Activated naive CD8-positive, alpha-beta T cell treated with anti-CD3 and anti-CD28 coated beads, Interleukin-2, amount 50 U/mL, for 24 hours (primary cell): Measurements from ENCODE around the gene POLR2B.

Source experiments
- ATAC-seq: fragments of 150-1000 bp; cut with Tn5 transposase; one replicate; pipeline ENCODE4 v1.10.0; 2021
- DNase-seq: peaks from one replicate; pipeline ENCODE4 v3.0.0; 2021
- H3K27ac Mint-ChIP-seq: one replicate; pipeline ENCODE4 v1.8.0; 2021; ENCODE audit warnings: mild to moderate bottlenecking, mixed read lengths
- H3K27me3 Mint-ChIP-seq: one replicate; pipeline ENCODE4 v1.8.0; 2021; ENCODE audit warnings: mixed read lengths
- H3K36me3 Mint-ChIP-seq: one replicate; pipeline ENCODE4 v1.8.0; 2021; ENCODE audit warnings: low read depth, mixed read lengths
- H3K4me1 Mint-ChIP-seq: one replicate; pipeline ENCODE4 v1.8.0; 2021; ENCODE audit warnings: mixed read lengths
- H3K4me3 Mint-ChIP-seq: one replicate; pipeline ENCODE4 v1.8.0; 2021; ENCODE audit warnings: mild to moderate bottlenecking, moderate library complexity, mixed read lengths
- H3K9me3 Mint-ChIP-seq: one replicate; pipeline ENCODE4 v1.8.0; 2021; ENCODE audit warnings: mixed read lengths

The POLR2B gene

DNA sequence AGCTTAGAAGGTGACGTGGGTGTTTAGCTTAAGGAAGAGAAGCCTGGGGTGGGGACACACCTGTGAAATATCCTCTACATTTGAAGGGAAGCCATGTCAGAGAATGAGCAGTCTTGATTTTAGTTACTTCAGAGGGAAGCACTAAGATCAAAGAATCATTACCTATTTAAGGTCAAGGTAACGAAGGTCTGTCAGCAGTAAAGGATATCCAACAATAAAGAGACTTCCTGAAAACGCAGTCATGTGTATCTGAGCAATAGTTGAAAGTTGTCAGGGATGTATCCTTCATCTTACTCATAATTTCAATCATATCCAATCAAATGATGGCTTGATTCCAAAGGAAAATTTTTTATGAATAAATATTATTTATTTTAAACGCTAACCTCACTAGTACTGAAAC lies 98.0 kb downstream of the POLR2B start:
- ATAC-seq = no peak
- no peaks in the 10 kb centered on the region for H3K9me3 Mint-ChIP-seq

DNA sequence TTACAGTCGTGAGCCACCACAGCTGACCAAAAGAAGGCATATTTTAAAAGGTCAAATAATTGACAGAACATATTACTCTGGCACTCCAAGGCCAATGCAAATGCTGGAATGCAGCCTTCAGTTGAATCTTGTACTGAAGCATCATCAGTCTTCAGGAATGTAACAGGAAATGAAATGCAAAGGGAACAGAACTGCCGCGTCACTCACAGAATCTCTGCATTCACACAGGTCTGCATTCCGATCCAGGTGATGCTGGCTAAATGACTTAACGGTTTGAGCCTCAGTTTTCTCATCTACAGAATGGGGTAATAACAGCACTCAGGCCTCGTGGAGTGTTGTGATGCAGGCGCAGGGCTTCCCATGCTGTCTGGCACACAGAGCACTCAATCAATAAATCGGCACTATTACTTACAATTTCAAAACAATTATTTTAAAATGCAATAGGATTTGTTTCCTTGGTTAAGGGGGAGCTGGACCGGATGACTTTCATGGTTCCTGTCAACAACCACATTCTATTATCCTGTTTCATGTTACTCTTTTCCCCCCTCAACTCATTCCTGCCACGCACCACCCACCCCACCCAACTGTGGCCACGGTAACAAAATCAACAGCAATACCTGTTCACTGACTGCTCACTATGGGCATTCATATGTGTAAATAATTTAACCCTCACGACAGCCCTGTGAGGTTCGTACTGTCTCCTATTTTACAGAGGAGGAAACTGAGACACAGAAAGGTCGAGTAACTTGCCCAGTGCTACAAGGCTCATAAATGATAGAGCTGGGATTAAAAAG lies 99.1 kb downstream of the POLR2B start:
- Mint-ChIP-seq H3K4me3 (no peak overlapping the region), H3K27ac (no peak overlapping the region), H3K9me3 (no peaks in the 10 kb centered on the region), H3K27me3 (peaks cover 6% of the 10 kb centered on the region), H3K36me3 (no peaks in the 10 kb centered on the region), H3K4me1 (no peaks in the 10 kb centered on the region)
- ATAC-seq = no peak
- DNase-seq = no peak

More for the DNA sequence above, 98.0 kb downstream of the POLR2B start:
- no peak overlapping the region for H3K27ac Mint-ChIP-seq
- H3K4me3 Mint-ChIP-seq = no peak overlapping the region
- H3K36me3 Mint-ChIP-seq = no peaks in the 10 kb centered on the region
- DNase-seq = no peak
- no peaks in the 10 kb centered on the region for H3K4me1 Mint-ChIP-seq
- H3K27me3 Mint-ChIP-seq = peaks cover 6% of the 10 kb centered on the region

DNA sequence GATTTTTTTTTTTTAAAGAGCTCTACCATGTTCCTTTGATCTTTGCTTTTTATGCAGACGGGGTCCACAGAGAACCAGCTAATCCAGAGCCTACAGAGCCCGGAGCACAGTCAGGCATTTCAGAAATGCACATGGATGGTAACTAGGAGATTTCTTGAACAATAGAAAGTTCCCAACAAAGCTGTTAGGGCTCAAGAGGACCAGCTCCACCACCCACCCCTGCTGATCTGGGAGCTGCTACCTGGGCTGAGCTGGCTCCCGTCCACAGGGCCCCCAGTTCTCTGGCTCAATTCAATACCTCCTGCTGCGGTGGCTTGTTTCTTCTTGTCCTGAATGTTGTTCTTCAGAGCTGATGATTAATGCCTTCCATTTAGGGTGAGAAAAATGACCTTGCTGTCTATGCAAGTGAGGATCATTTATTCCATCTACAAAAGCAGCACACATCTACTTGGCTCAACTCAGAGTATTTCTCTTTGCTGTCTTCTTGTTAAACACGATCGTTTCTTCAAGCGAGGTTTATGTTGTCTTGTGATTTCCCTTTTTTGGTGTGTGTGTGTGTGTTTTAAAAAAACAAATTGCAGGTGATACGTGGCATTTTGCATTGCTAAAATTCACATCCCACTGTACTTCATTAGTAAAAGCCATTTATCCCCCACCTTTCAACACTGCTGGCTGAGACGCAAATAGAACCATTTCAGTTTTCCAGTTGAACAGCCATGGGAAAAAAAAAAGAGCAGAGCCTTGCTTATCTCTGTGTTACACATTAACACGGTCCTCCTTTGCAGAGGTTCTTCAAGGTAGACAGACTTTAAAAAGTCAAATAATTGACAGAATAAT lies 100.2 kb downstream of the POLR2B start:
- no peak overlapping the region for H3K4me3 Mint-ChIP-seq
- H3K9me3 Mint-ChIP-seq = no peaks in the 10 kb centered on the region
- peaks cover 6% of the 10 kb centered on the region for H3K27me3 Mint-ChIP-seq
- ATAC-seq = no peak
- DNase-seq = no peak
- H3K4me1 Mint-ChIP-seq = no peaks in the 10 kb centered on the region
- H3K36me3 Mint-ChIP-seq = no peaks in the 10 kb centered on the region
- no peak overlapping the region for H3K27ac Mint-ChIP-seq
